Osteoblast (primary cell): ENCODE results near the gene SELPLG. TPM values are rescaled to one million over a fixed set of nuclear protein-coding genes. Genes with fewer than 3 reads are reported as not detected.

Experiments
- DNase-seq: peaks from one replicate; pipeline ENCODE4 v3.0.0; 2011; ENCODE audit warnings: low spot score, mixed read lengths; ENCODE audit not compliant: insufficient read length; ENCODE audit errors: missing footprints
- H2AFZ ChIP-seq: 2 replicates; pipeline ENCODE4 v1.6.0; 2011; ENCODE audit warnings: mild to moderate bottlenecking, low read length
- H3K27ac ChIP-seq: 2 replicates; pipeline ENCODE4 v1.5.1; 2011; ENCODE audit warnings: mild to moderate bottlenecking, low read depth, low read length, moderate library complexity
- H3K27me3 ChIP-seq: 2 replicates; pipeline ENCODE4 v1.6.0; 2012; ENCODE audit warnings: mild to moderate bottlenecking, control low read depth, inconsistent platforms, low read length, moderate library complexity; ENCODE audit not compliant: insufficient read depth
- H3K36me3 ChIP-seq: 2 replicates; pipeline ENCODE4 v1.5.1; 2011; ENCODE audit warnings: mild to moderate bottlenecking, low read length, control low read depth, moderate library complexity; ENCODE audit not compliant: insufficient read depth
- H3K4me1 ChIP-seq: 2 replicates; pipeline ENCODE4 v1.5.1; 2011; ENCODE audit warnings: mild to moderate bottlenecking, low read length, control low read depth, moderate library complexity; ENCODE audit not compliant: insufficient read depth
- H3K4me2 ChIP-seq: 2 replicates; pipeline ENCODE4 v1.6.0; 2011; ENCODE audit warnings: mild to moderate bottlenecking, low read length; ENCODE audit not compliant: insufficient read depth
- H3K4me3 ChIP-seq: fragments of 200-600 bp; sonication (generic); 3 replicates; pipeline ENCODE4 v1.5.1; 2012; ENCODE audit warnings: mild to moderate bottlenecking, low read length, inconsistent platforms; ENCODE audit not compliant: insufficient read depth
- H3K79me2 ChIP-seq: 2 replicates; pipeline ENCODE4 v1.6.0; 2012; ENCODE audit warnings: mild to moderate bottlenecking, low read length, control low read depth, inconsistent platforms; ENCODE audit not compliant: insufficient read depth
- H3K9me3 ChIP-seq: 2 replicates; pipeline ENCODE4 v1.5.1; 2011; ENCODE audit warnings: low read depth, low read length, control low read depth
- H4K20me1 ChIP-seq: 2 replicates; pipeline ENCODE4 v1.6.0; 2012; ENCODE audit warnings: mild to moderate bottlenecking, low read length, control low read depth; ENCODE audit not compliant: insufficient read depth
- total RNA-seq: library from RNA; depleted of rRNA; stranded (reverse); fragments of >200 nt; gene quantifications from 2 replicates; pipeline ENCODE4 v1.2.3, GENCODE V29; 2012
- TF ChIP-seq, protein P1 (sequence below): IDR thresholded peaks from 2 replicates; pipeline ENCODE4 v1.5.1; 2011; ENCODE audit warnings: mild to moderate bottlenecking, low read depth, low read length, moderate library complexity; ENCODE audit errors: extremely low read depth

Gene SELPLG
- total RNA-seq, 1 donor, result 1.1 TPM

DNA sequence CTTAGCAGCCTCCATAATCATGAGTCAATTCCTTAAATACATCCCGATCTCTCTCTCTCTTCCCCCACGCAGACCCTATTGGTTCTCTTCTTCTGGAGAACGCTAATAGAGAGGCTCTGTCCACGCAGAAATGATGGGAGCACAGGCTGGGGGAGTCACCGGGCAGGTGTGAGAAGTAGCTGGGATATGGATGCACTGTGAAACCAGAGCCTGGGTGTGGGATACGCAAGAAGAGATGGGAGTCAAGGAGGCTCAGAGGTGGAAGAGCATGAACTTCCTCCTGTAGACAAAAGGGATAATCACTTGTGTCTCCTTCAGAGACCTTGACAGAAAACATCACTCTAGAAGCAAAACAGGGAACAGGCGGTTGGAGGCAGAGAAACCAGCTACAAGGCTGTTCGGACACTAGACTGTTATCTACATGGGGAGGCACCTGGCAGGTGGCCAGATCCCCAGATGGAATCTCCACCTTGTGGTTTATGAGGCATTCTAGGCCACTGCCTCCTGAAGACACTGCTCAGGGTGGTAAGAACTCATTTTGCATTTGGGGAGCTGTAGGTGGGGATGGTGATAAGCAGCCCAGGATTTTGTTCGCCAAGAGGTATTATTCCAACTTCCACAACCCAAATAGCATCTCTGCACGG is 7.2 kb upstream of the SELPLG start:
- Histone ChIP-seq H3K9me3 (no peaks in the 10 kb centered on the region), H3K27me3 (no peaks in the 10 kb centered on the region), H3K4me1 (peaks cover 19% of the 10 kb centered on the region), H3K4me2 (no peak overlapping the region), H4K20me1 (peaks cover 15% of the 10 kb centered on the region), H3K79me2 (peaks cover 11% of the 10 kb centered on the region), H3K27ac (no peak overlapping the region), H3K4me3 (no peak overlapping the region), H3K36me3 (peaks cover 18% of the 10 kb centered on the region), H2AFZ (no peak overlapping the region)
- TF ChIP-seq, protein P1, sequence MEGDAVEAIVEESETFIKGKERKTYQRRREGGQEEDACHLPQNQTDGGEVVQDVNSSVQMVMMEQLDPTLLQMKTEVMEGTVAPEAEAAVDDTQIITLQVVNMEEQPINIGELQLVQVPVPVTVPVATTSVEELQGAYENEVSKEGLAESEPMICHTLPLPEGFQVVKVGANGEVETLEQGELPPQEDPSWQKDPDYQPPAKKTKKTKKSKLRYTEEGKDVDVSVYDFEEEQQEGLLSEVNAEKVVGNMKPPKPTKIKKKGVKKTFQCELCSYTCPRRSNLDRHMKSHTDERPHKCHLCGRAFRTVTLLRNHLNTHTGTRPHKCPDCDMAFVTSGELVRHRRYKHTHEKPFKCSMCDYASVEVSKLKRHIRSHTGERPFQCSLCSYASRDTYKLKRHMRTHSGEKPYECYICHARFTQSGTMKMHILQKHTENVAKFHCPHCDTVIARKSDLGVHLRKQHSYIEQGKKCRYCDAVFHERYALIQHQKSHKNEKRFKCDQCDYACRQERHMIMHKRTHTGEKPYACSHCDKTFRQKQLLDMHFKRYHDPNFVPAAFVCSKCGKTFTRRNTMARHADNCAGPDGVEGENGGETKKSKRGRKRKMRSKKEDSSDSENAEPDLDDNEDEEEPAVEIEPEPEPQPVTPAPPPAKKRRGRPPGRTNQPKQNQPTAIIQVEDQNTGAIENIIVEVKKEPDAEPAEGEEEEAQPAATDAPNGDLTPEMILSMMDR, result no peak
- DNase-seq, result no peak

DNA sequence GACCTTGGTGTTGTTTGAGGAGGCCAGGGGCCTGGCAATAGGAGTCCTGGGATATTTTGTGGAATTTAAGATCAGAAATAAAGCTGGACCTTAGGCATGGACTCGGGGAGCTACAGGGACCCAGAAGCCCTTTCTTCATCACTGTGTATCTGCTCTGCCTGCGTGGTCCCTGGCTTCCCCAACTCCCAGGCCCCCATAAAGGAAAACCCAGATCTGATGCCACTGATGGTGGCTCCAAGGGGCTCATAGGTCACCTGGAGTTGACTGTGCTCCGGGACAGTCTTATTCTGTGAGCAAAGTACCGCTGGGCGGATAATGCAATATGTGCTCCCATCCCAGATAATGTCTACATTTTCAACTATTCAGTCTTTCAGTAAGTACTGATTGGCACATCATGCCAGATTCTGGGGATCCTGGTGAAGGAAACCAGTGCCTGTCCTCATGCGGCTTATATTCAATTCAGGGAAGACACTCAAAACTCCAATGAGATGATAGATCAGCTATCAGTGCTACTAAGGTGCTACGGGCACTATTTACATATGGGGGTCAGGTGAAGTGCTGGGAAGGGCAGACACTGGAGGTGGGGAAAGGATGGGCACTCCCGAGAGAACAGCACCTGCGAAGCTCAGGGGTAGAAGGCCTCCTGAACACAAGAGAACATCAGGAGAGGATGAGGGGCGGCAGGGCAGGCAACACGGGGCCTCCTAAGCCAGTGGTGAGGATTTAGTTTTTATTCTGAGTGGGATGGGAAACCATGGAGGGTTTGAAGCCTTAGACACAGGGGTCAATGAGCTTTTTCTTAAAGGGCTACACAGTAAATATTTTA is 5.5 kb upstream of the SELPLG start:
- H3K27me3 ChIP-seq, result no peaks in the 10 kb centered on the region
- H3K4me2 ChIP-seq, result no peak overlapping the region
- no peak overlapping the region for H3K4me3 ChIP-seq
- TF ChIP-seq, protein P1, result no peak
- peaks cover under 1% of the 10 kb centered on the region for H3K36me3 ChIP-seq
- DNase-seq, result no peak
- H3K79me2 ChIP-seq, result no peaks in the 10 kb centered on the region
- H3K9me3 ChIP-seq, result no peaks in the 10 kb centered on the region
- peaks cover 18% of the 10 kb centered on the region for H4K20me1 ChIP-seq
- peaks cover 21% of the 10 kb centered on the region for H3K4me1 ChIP-seq
- no peak overlapping the region for H3K27ac ChIP-seq
- H2AFZ ChIP-seq, result no peak overlapping the region

DNA sequence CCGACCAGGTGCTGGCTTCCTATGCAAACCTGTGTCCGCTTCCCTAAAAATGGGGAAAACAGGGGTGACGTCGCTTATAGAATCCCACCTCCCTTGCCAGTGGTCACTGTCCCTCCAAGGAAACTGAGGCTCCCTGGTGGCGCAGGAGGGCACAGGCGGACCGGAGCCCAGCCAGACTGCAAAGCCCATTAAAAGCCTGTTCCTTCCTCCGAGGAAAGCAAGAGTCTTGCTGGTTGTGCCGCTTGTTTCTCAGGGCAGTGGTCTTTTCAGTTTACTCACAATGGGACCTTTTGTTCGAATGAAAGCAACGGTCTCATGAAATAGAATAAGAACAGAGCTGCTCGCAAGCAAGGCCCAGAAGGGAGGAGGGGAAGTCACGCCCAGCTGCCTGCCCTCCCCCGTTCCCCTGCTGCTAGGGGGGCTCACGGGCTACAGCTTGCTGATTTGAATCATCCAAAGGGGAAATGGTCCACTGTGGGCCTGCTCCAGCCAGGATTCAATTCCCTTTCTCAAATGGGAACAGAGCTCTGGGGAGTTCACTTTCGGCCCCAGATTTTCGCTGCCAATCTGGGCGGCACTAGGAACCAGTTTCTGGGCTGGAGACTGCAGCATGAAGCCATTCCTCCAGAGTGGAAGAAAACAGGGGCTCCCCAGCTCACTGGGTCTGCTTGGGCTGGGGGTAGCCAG is 4.6 kb upstream of the SELPLG start:
- TF ChIP-seq, protein P1, result no peak
- H2AFZ ChIP-seq, result no peak overlapping the region
- H3K27ac ChIP-seq, result no peak overlapping the region
- H3K4me3 ChIP-seq, result no peak overlapping the region
- H3K79me2 ChIP-seq, result no peaks in the 10 kb centered on the region
- no peak for DNase-seq
- peak overlapping the region; percentile 7 for H3K4me2 ChIP-seq
- peaks cover 18% of the 10 kb centered on the region for H4K20me1 ChIP-seq
- H3K36me3 ChIP-seq, result no peaks in the 10 kb centered on the region
- peaks cover 20% of the 10 kb centered on the region for H3K4me1 ChIP-seq
- H3K27me3 ChIP-seq, result no peaks in the 10 kb centered on the region
- H3K9me3 ChIP-seq, result no peaks in the 10 kb centered on the region
